ENCODE data around the gene HDAC9. TPM values are rescaled to one million over a fixed set of nuclear protein-coding genes. Genes with fewer than 3 reads are reported as not detected.

The HDAC9 gene
- total RNA-seq, 4 donors from 2014 or later: 3.4 to 7.2 (median 4.5) TPM

DNA sequence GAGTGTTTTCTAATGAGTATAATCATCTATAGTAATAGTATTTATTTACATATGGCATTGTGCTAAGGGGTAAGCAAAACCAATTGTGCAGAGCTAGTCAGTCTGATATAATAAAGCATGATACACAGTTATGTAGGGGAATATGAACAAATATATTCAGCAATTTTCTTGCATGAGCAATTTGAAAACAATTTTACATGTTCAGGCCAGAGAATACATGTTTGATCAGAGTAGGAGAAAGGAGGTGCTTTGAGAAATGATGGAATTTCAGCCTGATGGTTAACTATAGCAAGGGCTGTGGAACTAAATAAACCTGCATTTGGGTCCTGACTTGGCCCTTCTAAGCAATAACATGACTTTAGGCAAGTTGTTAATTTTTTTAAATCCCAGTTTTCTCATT, 407.3 kb downstream of the HDAC9 start:
- no peak for DNase-seq (ENCODE audit: low spot score in 2 of 2)
- Histone ChIP-seq H3K4me1 (peaks cover 15% of the 10 kb centered on the region), H3K27me3 (no peaks in the 10 kb centered on the region), H3K27ac (peak overlapping the region; percentile 14), H3K9me3 (no peaks in the 10 kb centered on the region), H3K36me3 (no peaks in the 10 kb centered on the region), H3K4me3 (no peak overlapping the region)
- TF ChIP-seq POLR2A (IDR thresholded peaks at IDR 0.05) (no peak), EP300 (IDR thresholded peaks at IDR 0.05) (no peak), POLR2AphosphoS5 (IDR thresholded peaks at IDR 0.05) (no peak), CTCF (IDR thresholded peaks at IDR 0.05) (no peak)

GRCh38 chr7:18903695-18904094, 408.1 kb downstream of the HDAC9 start:
- TF ChIP-seq EP300 (IDR thresholded peaks at IDR 0.05): no peak
- Histone ChIP-seq H3K9me3 (no peaks in the 10 kb centered on the region), H3K36me3 (no peaks in the 10 kb centered on the region), H3K4me1 (peaks cover 15% of the 10 kb centered on the region), H3K27me3 (no peaks in the 10 kb centered on the region), H3K27ac (peak overlapping the region; percentile 14), H3K4me3 (no peak overlapping the region)
- 58% methylated on average over 4 of the region's 4 CpGs for WGBS
- no peak for DNase-seq (ENCODE audit: low spot score in 2 of 2)

- TF ChIP-seq EP300 (IDR thresholded peaks at IDR 0.05) (no peak), CTCF (IDR thresholded peaks at IDR 0.05) (no peak), POLR2A (IDR thresholded peaks at IDR 0.05) (no peak), POLR2AphosphoS5 (IDR thresholded peaks at IDR 0.05) (no peak)
- H3K4me3 ChIP-seq: no peak overlapping the region
- H3K27ac ChIP-seq: no peak overlapping the region
- no peaks in the 10 kb centered on the region for H3K36me3 ChIP-seq
- peaks cover 15% of the 10 kb centered on the region for H3K4me1 ChIP-seq
- DNase-seq (ENCODE audit: low spot score in 2 of 2): no peak
- H3K9me3 ChIP-seq: no peaks in the 10 kb centered on the region
- no peaks in the 10 kb centered on the region for H3K27me3 ChIP-seq
- 100% methylated on average over 2 of the region's 2 CpGs for WGBS
Measured at GRCh38 chr7:18905316-18905943, 409.9 kb downstream of the HDAC9 start.

GRCh38 chr7:18906901-18907300, 411.4 kb downstream of the HDAC9 start:
- DNase-seq (ENCODE audit: low spot score in 2 of 2): no peak
- Histone ChIP-seq H3K36me3 (no peaks in the 10 kb centered on the region), H3K4me3 (no peak overlapping the region), H3K4me1 (peaks cover 11% of the 10 kb centered on the region), H3K27me3 (no peaks in the 10 kb centered on the region), H3K9me3 (no peaks in the 10 kb centered on the region), H3K27ac (no peak overlapping the region)
- no peak for TF ChIP-seq POLR2A (IDR thresholded peaks at IDR 0.05)
- TF ChIP-seq EP300 (IDR thresholded peaks at IDR 0.05): no peak
- TF ChIP-seq POLR2AphosphoS5 (IDR thresholded peaks at IDR 0.05): no peak
- no peak for TF ChIP-seq CTCF (IDR thresholded peaks at IDR 0.05)
- WGBS: 65% methylated on average over 2 of the region's 2 CpGs

DNA sequence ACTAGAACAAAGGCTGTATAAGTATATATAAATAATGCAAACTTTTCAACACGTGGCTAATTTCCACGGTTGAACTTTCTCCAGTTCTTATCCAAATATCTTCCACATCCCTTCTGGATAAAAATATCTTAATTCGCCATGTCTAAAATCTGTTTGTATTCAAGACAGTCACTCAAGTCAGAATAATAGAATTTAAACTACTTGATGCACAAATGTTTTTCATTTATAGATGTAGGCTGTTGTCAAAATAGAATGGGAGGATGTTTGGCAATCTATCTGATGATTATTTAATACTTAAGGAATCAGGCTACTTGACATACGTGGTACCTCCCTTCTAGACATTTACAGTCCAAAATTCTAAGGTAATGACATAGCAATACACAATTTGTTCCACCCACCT, 417.6 kb downstream of the HDAC9 start:
- TF ChIP-seq POLR2A (IDR thresholded peaks at IDR 0.05) (no peak), EP300 (IDR thresholded peaks at IDR 0.05) (no peak), CTCF (IDR thresholded peaks at IDR 0.05) (no peak), POLR2AphosphoS5 (IDR thresholded peaks at IDR 0.05) (no peak)
- H3K4me1 ChIP-seq: no peaks in the 10 kb centered on the region
- no peaks in the 10 kb centered on the region for H3K9me3 ChIP-seq
- no peak for DNase-seq (ENCODE audit: low spot score in 2 of 2)
- 63% methylated on average over 4 of the region's 4 CpGs for WGBS
- H3K27ac ChIP-seq: no peak overlapping the region
- no peaks in the 10 kb centered on the region for H3K27me3 ChIP-seq
- no peaks in the 10 kb centered on the region for H3K36me3 ChIP-seq
- H3K4me3 ChIP-seq: no peak overlapping the region

GRCh38 chr7:18916826-18917225, 421.3 kb downstream of the HDAC9 start:
- Histone ChIP-seq H3K9me3 (no peaks in the 10 kb centered on the region), H3K4me3 (no peak overlapping the region), H3K27me3 (no peaks in the 10 kb centered on the region), H3K36me3 (no peaks in the 10 kb centered on the region), H3K27ac (no peak overlapping the region), H3K4me1 (no peaks in the 10 kb centered on the region)
- no peak for DNase-seq (ENCODE audit: low spot score in 2 of 2)
- WGBS: 69% methylated on average over 3 of the region's 3 CpGs
- TF ChIP-seq POLR2A (IDR thresholded peaks at IDR 0.05) (no peak), POLR2AphosphoS5 (IDR thresholded peaks at IDR 0.05) (no peak), CTCF (IDR thresholded peaks at IDR 0.05) (no peak), EP300 (IDR thresholded peaks at IDR 0.05) (no peak)
